ENCODE measurements around the gene PTPRCAP. TPM values are rescaled to one million over a fixed set of nuclear protein-coding genes. Genes with fewer than 3 reads are reported as not detected.
A peak's percentile ranks its signal among the peaks of the same experiment; 100 is the strongest.

The PTPRCAP gene
- total and polyA plus RNA-seq, 9 of the 15 experiments (the other 6 are each of a cell fraction or from before 2014, with no cell fraction given) = 0.22 to 2.0 (median 1.1) TPM; not detected in 4

GRCh38 chr11:67428052-67429001 is 9.2 kb downstream of the PTPRCAP start, which contains the start of gene RPS6KB2 (continued):
- TF ChIP-seq MGA (IDR thresholded peaks at IDR 0.05) (no peak; the same call in 1 of the 2 replicates), RFX7 (CRISPR knock-in tag; IDR thresholded peaks at IDR 0.05) (no peak), TAF1 (IDR thresholded peaks at IDR 0.05; ENCODE audit: control insufficient read depth, extremely low read depth, insufficient read depth, low read length, severe bottlenecking) (peak; percentile 88), SMARCA5 (IDR thresholded peaks at IDR 0.05) (no peak), KDM5B (IDR thresholded peaks at IDR 0.05; ENCODE audit: insufficient replicate concordance, low read depth, low read length) (peak; percentile 95), ZNF384 (IDR thresholded peaks at IDR 0.05; ENCODE audit: low read depth, low read length) (0 out of 2 replicates have a peak, but pooled peaks have one; percentile 22), TRIM24 (IDR thresholded peaks at IDR 0.05) (no peak), MCM2 (IDR thresholded peaks at IDR 0.05; ENCODE audit: low read depth) (no peak), ATF7 (IDR thresholded peaks at IDR 0.05) (peak; percentile 92), CGGBP1 (CRISPR knock-in tag; IDR thresholded peaks at IDR 0.05) (no peak), KAT8 (IDR thresholded peaks at IDR 0.05; ENCODE audit: low read depth) (no peak), ZNF584 (CRISPR knock-in tag; IDR thresholded peaks at IDR 0.05; ENCODE audit: low read depth) (no peak), HSF4 (CRISPR knock-in tag; IDR thresholded peaks at IDR 0.05; ENCODE audit: borderline replicate concordance) (no peak), ZFP36 (IDR thresholded peaks at IDR 0.05; ENCODE audit: low read depth, low read length, partially characterized antibody) (no peak), ELF4 (CRISPR knock-in tag; IDR thresholded peaks at IDR 0.05) (no peak), RB1 (IDR thresholded peaks at IDR 0.05; ENCODE audit: low read depth) (peak; percentile 94), ZFP30 (CRISPR knock-in tag; IDR thresholded peaks at IDR 0.05; ENCODE audit: borderline replicate concordance) (no peak)
